GM19023 (cell line): ENCODE measurements around the gene ZNF366.

Source experiments
- ATAC-seq: cut with Tn5 transposase; IDR thresholded peaks from one replicate; pipeline ENCODE4 v1.9.1; 2021; ENCODE audit warnings: mild to moderate bottlenecking, moderate library complexity; ENCODE audit not compliant: unreplicated experiment

ZNF366 gene

DNA sequence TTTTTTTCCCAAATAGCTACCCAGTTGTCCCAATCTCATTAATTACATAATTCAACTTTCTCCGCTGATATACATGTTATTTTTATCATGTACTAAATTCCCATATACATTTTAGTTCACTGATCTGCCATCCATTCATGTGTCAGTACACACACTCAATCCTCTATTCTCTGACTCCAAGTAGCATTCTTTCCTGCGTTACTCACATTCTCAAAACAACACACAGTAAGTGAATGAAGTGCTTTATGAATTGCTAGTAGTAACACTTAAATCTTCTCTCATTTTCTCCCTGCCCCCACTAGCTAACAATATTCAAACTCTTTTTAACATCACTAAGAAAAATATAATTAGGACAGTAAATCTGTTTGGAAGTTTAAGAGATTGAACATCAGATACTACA lies 8.9 kb downstream of the ZNF366 start:
- no peak for ATAC-seq

- no peak for ATAC-seq
Measured at GRCh38 chr5:72497823-72498222, 9.4 kb downstream of the ZNF366 start.

DNA sequence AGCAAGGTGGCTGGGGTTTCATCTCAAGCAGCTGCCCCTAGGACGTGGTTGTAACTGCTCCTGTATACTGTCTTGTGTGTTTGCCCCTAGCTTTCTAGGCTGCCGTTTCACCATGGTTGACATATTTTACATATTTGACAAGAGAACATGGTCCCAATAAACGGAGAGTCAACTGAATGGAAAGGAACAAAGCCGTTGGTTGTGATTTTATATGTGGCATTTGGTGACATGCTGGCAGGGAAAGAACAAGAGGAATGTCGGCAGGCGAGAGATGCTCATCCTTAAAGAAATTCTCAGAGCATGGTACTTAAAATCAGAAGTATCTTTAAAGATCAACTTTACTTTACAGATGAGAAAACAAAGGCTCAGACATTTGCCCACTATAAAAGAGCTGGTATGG lies 11.8 kb downstream of the ZNF366 start:
- no peak for ATAC-seq

- no peak for ATAC-seq
Measured at GRCh38 chr5:72494623-72495124, 12.5 kb downstream of the ZNF366 start.

- ATAC-seq = no peak
Measured at GRCh38 chr5:72489536-72489935, 17.7 kb downstream of the ZNF366 start.

- ATAC-seq = no peak
Measured at GRCh38 chr5:72488756-72489155, 18.5 kb downstream of the ZNF366 start.

DNA sequence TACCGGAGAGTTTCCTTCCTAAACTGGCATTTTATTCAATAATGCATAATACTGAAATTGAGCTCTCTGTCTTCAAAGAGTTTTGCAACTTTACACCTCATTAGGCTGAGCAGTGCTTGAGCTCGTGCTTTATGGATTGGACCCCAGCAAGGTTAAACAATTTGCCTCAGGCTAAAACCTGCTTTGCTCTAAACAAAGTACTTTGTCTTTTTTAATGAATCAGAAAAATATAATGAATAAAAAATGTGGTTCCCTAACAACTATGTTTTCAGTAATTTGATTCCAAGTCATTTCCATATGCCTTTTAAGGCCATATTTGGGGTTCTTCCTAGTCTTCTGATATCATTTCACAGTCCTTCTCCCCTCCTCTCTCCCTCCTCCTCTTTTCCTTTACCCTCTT lies 20.0 kb downstream of the ZNF366 start:
- ATAC-seq = no peak

DNA sequence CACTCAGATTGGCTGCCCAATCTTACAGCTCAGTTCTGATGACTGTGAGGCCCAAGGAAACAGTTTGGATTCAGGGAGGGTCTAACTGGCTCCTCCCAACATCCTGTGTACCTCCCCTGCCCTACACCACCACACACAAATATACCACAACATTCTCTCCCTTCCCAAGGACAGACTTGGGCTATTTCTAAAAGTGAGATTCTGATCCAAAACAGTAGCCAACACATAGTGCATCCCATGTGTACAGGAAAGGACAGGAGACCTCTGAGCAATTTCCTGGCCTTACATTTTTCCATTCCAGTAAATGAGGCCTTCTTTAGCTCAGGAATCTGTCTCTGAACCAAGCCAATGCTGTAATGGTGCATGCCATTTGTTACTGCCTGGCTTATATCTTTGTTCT lies 20.8 kb downstream of the ZNF366 start:
- ATAC-seq = no peak

DNA sequence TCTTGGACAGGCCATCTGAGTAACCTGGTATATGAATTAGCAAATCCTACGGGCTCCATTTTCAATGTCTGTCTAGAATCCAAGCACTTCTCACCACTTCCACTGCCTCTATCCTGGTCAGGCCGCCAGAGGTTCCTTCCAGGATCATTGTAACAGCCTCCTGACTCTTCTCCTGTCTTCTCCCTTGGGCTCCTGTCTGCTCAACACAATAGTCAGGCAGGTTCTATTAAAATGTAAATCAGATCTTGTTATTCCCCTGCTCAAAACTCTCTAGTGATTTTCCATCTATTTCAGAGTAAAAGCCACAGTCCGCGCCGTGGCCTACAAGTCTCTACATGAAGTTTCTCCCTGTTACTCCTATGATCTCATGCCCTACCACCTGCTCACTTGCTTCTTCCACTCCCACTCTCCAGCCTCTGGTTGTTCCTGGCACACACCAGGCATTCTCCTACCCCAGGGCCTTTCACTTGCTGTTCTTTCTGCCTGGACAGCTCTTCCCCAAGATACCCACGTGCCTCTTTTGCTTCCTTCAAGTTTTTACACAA lies 21.7 kb downstream of the ZNF366 start:
- no peak for ATAC-seq

DNA sequence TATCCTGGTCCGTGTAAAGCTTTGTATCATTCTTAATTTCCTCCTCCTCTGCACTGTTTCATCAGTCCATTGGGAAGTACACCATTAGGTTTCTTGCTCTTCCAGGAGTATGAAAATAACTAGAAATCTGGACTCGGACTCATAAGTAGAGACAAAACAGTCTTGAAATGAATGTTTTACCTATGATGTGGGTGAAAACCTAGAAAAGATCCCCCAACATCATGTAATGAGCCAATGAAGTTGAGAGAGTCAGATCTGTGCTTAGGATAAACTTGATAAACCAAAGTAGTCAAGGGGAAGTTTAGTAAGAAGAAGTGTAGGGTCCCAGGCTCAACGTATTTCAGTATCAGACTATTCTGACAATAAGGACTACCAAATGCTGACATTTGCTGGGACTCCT lies 25.2 kb downstream of the ZNF366 start:
- no peak for ATAC-seq

GRCh38 chr5:72480841-72481240 lies 26.4 kb downstream of the ZNF366 start:
- ATAC-seq = no peak

GRCh38 chr5:72479921-72480320 lies 27.3 kb downstream of the ZNF366 start:
- no peak for ATAC-seq

DNA sequence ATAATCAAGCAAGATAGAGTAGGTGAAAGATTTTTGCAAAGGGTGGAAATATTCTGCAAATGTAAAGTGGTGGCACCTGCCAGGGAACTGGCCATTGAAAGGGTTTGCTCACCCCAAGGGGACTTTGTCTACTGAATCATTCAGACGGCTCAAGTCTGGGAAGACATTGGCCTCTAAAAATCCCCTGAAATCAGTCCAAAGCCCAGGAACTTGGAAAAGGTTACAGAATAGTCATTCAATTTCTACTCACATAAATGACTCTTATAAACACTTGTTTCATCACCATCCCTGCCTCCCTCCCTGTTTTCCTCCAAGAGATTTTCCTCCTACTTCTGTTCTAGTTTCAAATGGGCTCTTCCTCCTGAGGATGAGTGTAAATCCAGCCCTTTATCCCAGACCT lies 28.5 kb downstream of the ZNF366 start:
- ATAC-seq = no peak

- ATAC-seq = no peak
Measured at GRCh38 chr5:72478276-72478675, 28.9 kb downstream of the ZNF366 start.

GRCh38 chr5:72477644-72478043 lies 29.6 kb downstream of the ZNF366 start:
- ATAC-seq = no peak

DNA sequence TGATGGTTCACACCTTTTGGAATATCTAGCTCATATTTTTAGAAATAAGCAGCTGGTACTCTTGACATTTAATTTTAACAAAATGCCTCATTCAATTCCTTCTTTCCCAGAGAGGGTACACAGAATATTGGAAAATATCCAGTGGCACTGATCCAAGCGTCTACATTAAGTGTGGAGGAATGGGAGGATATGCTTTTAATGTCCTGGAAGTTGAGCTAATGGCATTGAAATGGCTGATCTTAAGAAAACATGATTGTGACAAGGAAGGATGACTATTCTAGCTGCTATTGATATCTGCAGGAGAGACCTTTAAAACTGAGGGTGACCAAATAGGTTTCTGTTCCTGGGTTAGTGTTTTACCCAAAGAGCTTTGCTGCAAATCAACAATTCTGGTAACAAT lies 30.0 kb downstream of the ZNF366 start:
- no peak for ATAC-seq

- ATAC-seq = no peak
Measured at GRCh38 chr5:72476721-72477120, 30.5 kb downstream of the ZNF366 start.

DNA sequence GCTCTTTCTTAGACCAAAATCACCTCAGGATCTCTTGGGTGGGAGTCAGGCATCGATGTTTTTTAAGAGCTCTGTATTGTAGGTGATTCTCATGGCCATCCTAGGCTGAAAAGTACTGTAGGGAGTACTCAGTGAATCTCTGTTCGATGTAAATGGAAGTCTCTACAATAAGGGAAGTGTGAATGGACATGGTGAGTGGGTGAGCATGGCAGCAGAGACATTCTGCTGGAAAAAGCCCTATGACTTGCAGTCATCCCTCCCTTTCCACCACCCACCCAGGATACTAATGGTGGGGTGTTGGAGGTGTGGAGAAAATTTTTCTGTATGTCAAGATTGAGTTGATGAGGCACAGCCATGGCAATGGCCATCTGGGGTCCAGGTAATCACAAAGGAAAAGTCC lies 30.9 kb downstream of the ZNF366 start:
- ATAC-seq = no peak

DNA sequence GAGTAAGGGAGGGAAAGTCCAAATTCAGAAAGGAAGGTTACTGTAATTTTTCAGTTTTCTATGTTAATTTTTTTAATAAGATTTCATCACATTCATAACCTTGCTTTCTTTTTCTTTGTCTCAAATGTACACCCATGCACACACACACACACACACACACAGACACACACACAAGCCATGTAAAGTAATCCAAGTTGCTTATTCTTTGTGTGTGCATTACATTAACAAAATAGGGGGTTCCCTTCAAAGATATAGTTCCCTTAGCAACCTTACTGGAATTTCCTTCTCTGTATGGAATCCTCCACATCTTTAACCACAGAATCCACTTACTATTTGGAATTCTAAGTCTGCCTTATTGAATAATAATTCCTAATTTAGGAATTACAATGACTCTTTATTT lies 32.7 kb downstream of the ZNF366 start:
- no peak for ATAC-seq

DNA sequence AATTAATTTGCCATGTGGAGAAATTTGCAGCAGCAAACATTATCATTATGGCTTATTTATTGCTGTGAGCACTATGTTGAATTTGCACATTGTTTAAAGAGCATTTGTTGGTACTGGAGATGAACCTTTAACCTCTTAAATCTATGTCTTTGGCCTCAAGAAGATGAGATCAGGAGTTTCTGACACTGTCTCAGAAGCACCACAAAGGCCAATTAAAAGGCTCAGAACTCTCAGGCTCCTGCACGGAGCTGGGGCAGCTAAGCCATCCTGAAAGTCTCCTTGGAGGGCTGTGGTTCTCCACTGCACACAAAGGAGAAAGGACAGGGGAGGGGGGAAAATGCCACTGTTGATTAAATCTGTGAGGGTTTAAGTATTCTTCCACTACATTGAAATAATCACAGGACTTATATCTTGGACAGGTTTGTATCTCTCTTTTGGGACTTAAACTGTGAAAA lies 33.1 kb downstream of the ZNF366 start:
- ATAC-seq = no peak

- no peak for ATAC-seq
Measured at GRCh38 chr5:72472666-72473422, 34.4 kb downstream of the ZNF366 start.

DNA sequence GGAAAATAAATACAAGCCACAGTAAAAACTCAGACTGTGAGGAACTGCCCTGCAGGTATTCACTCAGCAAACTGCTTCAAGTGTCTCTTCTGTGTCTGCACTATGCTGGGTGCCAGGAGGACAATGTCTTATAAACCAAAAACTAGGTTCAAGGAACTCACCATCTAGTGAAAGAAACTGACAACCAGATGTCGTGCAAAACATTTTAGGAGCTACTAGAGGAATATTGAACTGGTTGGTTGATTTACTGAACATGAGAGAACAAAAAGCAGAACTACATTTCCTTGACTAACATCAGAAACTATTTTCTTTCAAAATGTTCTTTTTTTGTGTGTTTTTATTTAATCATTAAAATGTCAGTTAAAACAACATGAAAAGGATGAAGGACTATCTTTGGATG lies 35.2 kb downstream of the ZNF366 start:
- no peak for ATAC-seq

- no peak for ATAC-seq
Measured at GRCh38 chr5:72470826-72471225, 36.4 kb downstream of the ZNF366 start.
